Kidney (tissue), 14 donors: ENCODE data around the gene SUSD4. TPM values are rescaled to one million over a fixed set of nuclear protein-coding genes. Genes with fewer than 3 reads are reported as not detected.

ENCODE experiments used
- DNase-seq, 5 donors: peaks; one replicate each; pipeline ENCODE4 v3.0.0-alpha.2; 2013 to 2020
- FAIRE-seq: peaks from 2 replicates; lab custom pipeline; 2012; peaks lifted over from hg19 to GRCh38; lab: Jason Lieb, UNC
- H3K27ac ChIP-seq, 2 donors: one replicate each; pipeline ENCODE4 v1.7.0; 2013; ENCODE audit warnings: low read depth in 2 of 2, low read length in 2 of 2, inconsistent platforms in 1 of 2
- H3K27me3 ChIP-seq: one replicate; pipeline ENCODE4 v1.7.1; 2013; ENCODE audit warnings: low read length, inconsistent platforms; ENCODE audit not compliant: control insufficient read depth, insufficient read depth
- H3K36me3 ChIP-seq, 3 donors: one replicate each; pipeline versions ENCODE4 v1.7.0 to v1.7.1; 2013; ENCODE audit warnings: low read length in 3 of 3, control low read depth in 1 of 3, inconsistent platforms in 1 of 3; ENCODE audit not compliant: insufficient read depth in 3 of 3, control insufficient read depth in 2 of 3
- H3K4me1 ChIP-seq, 3 donors: one replicate each; pipeline versions ENCODE4 v1.7.0 to v1.7.1; 2013; ENCODE audit warnings: low read length in 3 of 3, inconsistent platforms in 1 of 3, low read depth in 1 of 3; ENCODE audit not compliant: control insufficient read depth in 2 of 3, insufficient read depth in 2 of 3
- H3K4me3 ChIP-seq, 3 donors: one replicate each; pipeline versions ENCODE4 v1.7.0 to v1.8.1; 2013; ENCODE audit warnings: low read length in 3 of 3, control low read depth in 1 of 3, inconsistent platforms in 1 of 3
- H3K9ac ChIP-seq, 3 donors: one replicate each; pipeline versions ENCODE4 v1.7.0 to v1.7.1; 2013; ENCODE audit warnings: low read length in 3 of 3, control low read depth in 1 of 3, inconsistent platforms in 1 of 3
- H3K9me3 ChIP-seq, 3 donors: one replicate each; pipeline versions ENCODE4 v1.7.0 to v1.7.1; 2013; ENCODE audit warnings: low read length in 3 of 3, control low read depth in 1 of 3, inconsistent platforms in 1 of 3; ENCODE audit not compliant: control insufficient read depth in 2 of 3, insufficient read depth in 1 of 3
- intact Hi-C: fragments of 100-400 bp; cut with DNase I; formaldehyde crosslinking; loops from one replicate; pipeline ENCODE4 v1.11.1; 2022
- polyA plus RNA-seq: library from polyadenylated mRNA; stranded (reverse); fragments of 350-450 nt; fragmentation: Illumina TruSeq; extraction: RNeasy Lipid Tissue Mini Kit (QIAGEN cat#74804); gene quantifications from one replicate; pipeline ENCODE4 v1.2.3, GENCODE V29; 2014; ENCODE audit warnings: low read depth, low replicate concordance; ENCODE audit not compliant: insufficient read depth
- total RNA-seq: library from RNA; stranded (reverse); fragmentation: NEBNext Ultra II Directional; extraction: Animal tissue kit (Norgen Biotek cat#: 25700); gene quantifications from one replicate; pipeline ENCODE4 v1.2.1, GENCODE V29; 2021
- TF ChIP-seq, protein P1 (sequence below): IDR thresholded peaks from 3 replicates; pipeline ENCODE4 v1.5.1; 2012; ENCODE audit warnings: mild to moderate bottlenecking, moderate library complexity, borderline replicate concordance; ENCODE audit not compliant: insufficient read depth; ENCODE audit errors: extremely low read depth
- donor health status: control.
- donor health status: control.
- donor health status: control.
- donor health status: control.
- donor health status: control.
- donor health status: DM: yes; HTN: yes; CAD: no.
- donor health status: Normal renal cell carcinoma (clear cell type).

Gene SUSD4
- total and polyA plus RNA-seq, 2 donors from 2014 or later: 14.0 to 23.7 TPM

DNA sequence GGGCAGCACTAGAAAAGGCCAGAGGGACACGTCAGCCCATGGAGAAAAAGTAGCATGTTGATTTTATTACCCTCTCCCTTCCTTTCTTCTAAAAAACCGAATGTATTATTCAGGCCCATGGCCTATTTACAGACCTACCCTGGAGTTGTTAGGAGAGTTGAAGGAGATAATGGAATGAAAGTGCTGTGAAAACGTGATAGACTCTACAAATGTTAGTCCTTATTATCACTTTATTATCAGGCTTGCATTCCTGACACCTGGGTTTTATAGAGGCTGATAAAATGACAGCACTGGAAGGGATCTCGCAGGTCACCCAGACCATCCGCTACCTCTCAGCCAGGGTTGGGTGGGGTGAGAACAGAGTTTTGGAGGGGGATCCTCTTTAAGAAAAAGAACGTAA lies 160.3 kb downstream of the SUSD4 start:
- H3K27ac ChIP-seq: no peak overlapping the region
- H3K27me3 ChIP-seq: no peaks in the 10 kb centered on the region
- DNase-seq (no peak), FAIRE-seq (no peak)
- no peaks in the 10 kb centered on the region for H3K4me1 ChIP-seq
- H3K4me3 ChIP-seq: no peak overlapping the region
- TF ChIP-seq, protein P1, sequence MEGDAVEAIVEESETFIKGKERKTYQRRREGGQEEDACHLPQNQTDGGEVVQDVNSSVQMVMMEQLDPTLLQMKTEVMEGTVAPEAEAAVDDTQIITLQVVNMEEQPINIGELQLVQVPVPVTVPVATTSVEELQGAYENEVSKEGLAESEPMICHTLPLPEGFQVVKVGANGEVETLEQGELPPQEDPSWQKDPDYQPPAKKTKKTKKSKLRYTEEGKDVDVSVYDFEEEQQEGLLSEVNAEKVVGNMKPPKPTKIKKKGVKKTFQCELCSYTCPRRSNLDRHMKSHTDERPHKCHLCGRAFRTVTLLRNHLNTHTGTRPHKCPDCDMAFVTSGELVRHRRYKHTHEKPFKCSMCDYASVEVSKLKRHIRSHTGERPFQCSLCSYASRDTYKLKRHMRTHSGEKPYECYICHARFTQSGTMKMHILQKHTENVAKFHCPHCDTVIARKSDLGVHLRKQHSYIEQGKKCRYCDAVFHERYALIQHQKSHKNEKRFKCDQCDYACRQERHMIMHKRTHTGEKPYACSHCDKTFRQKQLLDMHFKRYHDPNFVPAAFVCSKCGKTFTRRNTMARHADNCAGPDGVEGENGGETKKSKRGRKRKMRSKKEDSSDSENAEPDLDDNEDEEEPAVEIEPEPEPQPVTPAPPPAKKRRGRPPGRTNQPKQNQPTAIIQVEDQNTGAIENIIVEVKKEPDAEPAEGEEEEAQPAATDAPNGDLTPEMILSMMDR: no peak
- intact Hi-C loops: no loop called here
- no peak overlapping the region for H3K9ac ChIP-seq
- no peaks in the 10 kb centered on the region for H3K36me3 ChIP-seq
- H3K9me3 ChIP-seq: no peaks in the 10 kb centered on the region

DNA sequence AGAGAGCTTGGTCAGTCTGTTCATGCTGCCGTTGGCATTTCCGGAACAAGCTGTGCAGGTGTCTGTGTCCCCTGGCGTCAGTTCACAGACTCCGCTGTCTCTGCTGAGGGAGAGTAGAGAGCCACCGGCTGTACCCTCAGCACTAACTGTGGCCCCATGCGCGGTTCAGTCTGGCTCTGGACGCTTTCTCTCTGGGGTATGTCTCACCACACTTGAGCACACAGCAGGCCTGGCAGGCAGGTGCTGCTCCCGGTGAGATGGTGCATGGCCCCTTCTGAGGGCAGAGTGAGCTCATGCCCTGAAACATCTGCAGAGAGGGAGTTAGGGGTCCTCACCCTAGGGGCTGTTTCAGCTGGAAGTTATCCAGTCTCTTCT lies 161.0 kb downstream of the SUSD4 start:
- Histone ChIP-seq H3K27me3 (no peaks in the 10 kb centered on the region), H3K9me3 (no peaks in the 10 kb centered on the region), H3K27ac (no peak overlapping the region), H3K4me3 (no peak overlapping the region), H3K9ac (no peak overlapping the region), H3K36me3 (no peaks in the 10 kb centered on the region), H3K4me1 (no peaks in the 10 kb centered on the region)
- intact Hi-C loops: no loop called here
- TF ChIP-seq, protein P1: no peak
- DNase-seq (peak in 1 of 5 donors; percentile 61), FAIRE-seq (no peak)

DNA sequence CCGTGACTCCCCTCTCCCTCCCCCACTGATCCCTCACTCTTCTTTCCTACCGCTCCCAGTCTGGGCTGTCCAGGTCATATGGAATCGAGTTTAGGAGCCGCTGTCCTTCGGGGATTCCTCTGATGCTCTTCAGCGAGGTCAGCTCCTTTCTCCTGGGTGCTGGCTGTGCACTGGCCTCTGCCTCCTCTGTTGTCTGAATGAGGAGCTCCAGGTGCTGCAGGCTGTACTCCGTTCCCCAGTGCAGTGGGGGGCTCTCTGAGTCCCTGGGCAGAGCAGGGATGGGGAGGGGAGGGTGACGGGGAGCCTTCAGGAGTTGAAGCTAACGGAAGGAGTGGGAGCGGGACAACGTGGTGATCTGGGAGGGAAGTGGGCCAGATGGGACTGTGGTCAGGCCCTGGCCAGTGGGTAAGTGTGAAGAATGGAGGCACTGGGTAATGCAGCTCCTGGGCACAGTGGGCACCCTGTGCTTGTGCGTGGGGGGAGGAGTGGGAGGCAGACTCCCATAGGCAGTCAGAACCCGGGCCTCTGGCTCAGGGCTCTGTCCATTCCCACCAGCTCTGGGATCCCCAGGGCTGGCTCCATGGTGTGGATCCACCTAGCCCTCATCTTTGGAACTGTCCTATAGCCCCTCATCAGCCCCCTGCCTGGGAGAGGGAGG lies 161.5 kb downstream of the SUSD4 start:
- no peaks in the 10 kb centered on the region for H3K4me1 ChIP-seq
- H3K27me3 ChIP-seq: no peaks in the 10 kb centered on the region
- TF ChIP-seq, protein P1: no peak
- H3K9ac ChIP-seq: no peak overlapping the region
- H3K36me3 ChIP-seq: no peaks in the 10 kb centered on the region
- DNase-seq (peak in 1 of 5 donors; percentile 32), FAIRE-seq (no peak)
- H3K27ac ChIP-seq: no peak overlapping the region
- no peak overlapping the region for H3K4me3 ChIP-seq
- intact Hi-C loops: no loop called here
- H3K9me3 ChIP-seq: no peaks in the 10 kb centered on the region

DNA sequence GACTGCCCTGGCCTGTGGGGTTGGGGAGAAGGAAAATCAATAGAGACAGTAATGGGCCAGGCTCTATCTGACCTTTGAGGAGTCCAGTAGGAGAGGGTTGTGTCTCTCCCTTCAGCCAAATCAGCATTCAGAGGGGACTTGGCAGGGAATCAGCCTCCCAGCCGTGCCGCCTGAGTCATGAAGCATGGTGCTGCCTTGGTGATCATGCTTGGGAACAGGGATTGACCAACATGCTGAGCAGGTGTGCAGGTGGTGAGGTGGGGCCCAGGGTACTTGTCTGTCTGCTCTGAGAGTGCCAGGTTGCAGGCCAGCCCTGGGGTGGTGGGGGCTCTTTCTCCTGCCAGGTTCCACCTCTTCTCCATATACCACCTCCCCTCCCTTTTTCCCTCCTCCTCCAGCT lies 162.0 kb downstream of the SUSD4 start:
- H3K9ac ChIP-seq: no peak overlapping the region
- H3K27me3 ChIP-seq: no peaks in the 10 kb centered on the region
- TF ChIP-seq, protein P1: no peak
- intact Hi-C loops: no loop called here
- H3K36me3 ChIP-seq: no peaks in the 10 kb centered on the region
- DNase-seq (peak in 1 of 5 donors; percentile 88), FAIRE-seq (no peak)
- no peaks in the 10 kb centered on the region for H3K9me3 ChIP-seq
- H3K27ac ChIP-seq: no peak overlapping the region
- H3K4me3 ChIP-seq: no peak overlapping the region
- no peaks in the 10 kb centered on the region for H3K4me1 ChIP-seq
